ENCODE results near the gene B4GALNT3.

DNA sequence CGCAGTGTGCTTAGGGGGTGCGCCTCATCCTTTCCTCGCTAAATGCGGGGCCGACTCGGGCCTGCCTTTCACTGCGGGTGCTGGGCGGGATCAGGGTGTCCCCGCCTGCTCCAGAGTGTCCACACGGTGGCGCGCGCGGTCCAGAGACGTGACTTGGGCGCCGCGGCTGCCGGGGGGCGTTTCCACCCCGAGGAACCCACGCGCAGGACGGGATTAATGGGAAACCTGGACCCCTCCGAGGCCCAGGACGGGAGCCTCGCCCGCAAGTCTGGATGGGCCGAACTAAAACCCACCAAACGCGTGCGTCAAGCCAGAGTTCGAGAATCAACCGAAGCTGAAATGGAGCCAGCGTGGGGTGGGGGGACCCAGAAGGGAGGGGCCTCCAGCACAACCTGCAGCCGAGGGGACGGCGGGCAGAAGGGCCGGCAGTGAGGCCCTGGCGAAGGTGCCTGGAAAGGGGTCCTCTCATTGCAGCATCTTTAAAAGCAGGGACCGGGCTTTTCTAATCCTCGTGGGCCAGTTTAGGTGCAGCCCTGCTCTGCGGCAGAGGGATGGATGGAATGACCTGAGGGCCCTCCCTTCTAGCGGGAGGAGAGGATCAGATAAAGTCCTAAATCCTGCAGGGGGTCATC is 110.2 kb downstream of the B4GALNT3 start:
- TF ChIP-seq CTCF (IDR thresholded peaks at IDR 0.05) (peak; percentile 90), POLR2AphosphoS5 (IDR thresholded peaks at IDR 0.05; ENCODE audit: low read depth, low read length) (peak; percentile 27; the same call in 1 of the 2 replicates), SIN3A (IDR thresholded peaks at IDR 0.05; ENCODE audit: borderline replicate concordance, insufficient read depth, low read depth, low read length) (no peak)
